Prostate gland (tissue), 2 donors: ENCODE data around the gene NMNAT2. TPM values are rescaled to one million over a fixed set of nuclear protein-coding genes. Genes with fewer than 3 reads are reported as not detected.

ENCODE experiments used
- DNase-seq: peaks from one replicate; pipeline ENCODE4 v3.0.0-alpha.2; 2019; ENCODE audit warnings: low spot score
- H3K27ac ChIP-seq, 2 donors: fragments of 200-600 bp; sonication (generic); 2 replicates each; pipeline ENCODE4 v1.5.1; 2017 to 2019
- H3K27me3 ChIP-seq: fragments of 200-600 bp; sonication (generic); replicated peaks from 2 replicates; pipeline ENCODE4 v1.5.1; 2019; ENCODE audit not compliant: insufficient read depth
- H3K36me3 ChIP-seq, 2 donors: fragments of 200-600 bp; sonication (generic); 1 replicate in 1 of 2; 2 replicates in 1 of 2; pipeline versions ENCODE4 v1.5.1 to v1.8.1; 2017 to 2019
- H3K4me1 ChIP-seq: fragments of 200-600 bp; sonication (generic); replicated peaks from 2 replicates; pipeline ENCODE4 v1.5.1; 2019
- H3K4me3 ChIP-seq, 2 donors: fragments of 200-600 bp; sonication (generic); 2 replicates each; pipeline ENCODE4 v1.5.1; 2017 to 2019
- H3K9me3 ChIP-seq: fragments of 200-600 bp; sonication (generic); 2 replicates; pipeline ENCODE4 v1.5.1; 2017
- CTCF ChIP-seq, 4 experiments: fragments of 200-600 bp in 2 of 4; fragments of 450-650 bp in 2 of 4; sonication (generic) in 2 of 4; IDR thresholded peaks; 1 replicate in 3 of 4; 2 replicates in 1 of 4; pipeline ENCODE4 v1.5.1; 2016 to 2019; ENCODE audit warnings: antibody characterized with exemption in 4 of 4, mild to moderate bottlenecking in 2 of 4, moderate library complexity in 2 of 4
- POLR2A ChIP-seq: fragments of 450-650 bp; IDR thresholded peaks from one replicate; pipeline ENCODE4 v1.6.1; 2016; ENCODE audit warnings: antibody characterized with exemption, mild to moderate bottlenecking
- POLR2AphosphoS5 ChIP-seq: sonication (generic); formaldehyde crosslinking; IDR thresholded peaks from one replicate; pipeline ENCODE4 v1.6.1; 2017; ENCODE audit warnings: antibody characterized with exemption
- WGBS: methylation state at CpG from one replicate; pipeline ENCODE4 v1.1.5; 2018; 5-methylcytosine and 5-hydroxymethylcytosine counted together
- intact Hi-C: fragments of 100-400 bp; cut with DNase I; formaldehyde crosslinking; loops from one replicate; pipeline ENCODE4 v1.14.2; 2022
- total RNA-seq, 2 donors: library from RNA; depleted of rRNA; stranded (reverse); fragments of >200 nt; gene quantifications; one replicate each; pipeline ENCODE4 v1.1.0, GENCODE V29; 2016

Gene NMNAT2
- total RNA-seq, 2 donors from 2014 or later, result 0.27 to 41.0 TPM

DNA sequence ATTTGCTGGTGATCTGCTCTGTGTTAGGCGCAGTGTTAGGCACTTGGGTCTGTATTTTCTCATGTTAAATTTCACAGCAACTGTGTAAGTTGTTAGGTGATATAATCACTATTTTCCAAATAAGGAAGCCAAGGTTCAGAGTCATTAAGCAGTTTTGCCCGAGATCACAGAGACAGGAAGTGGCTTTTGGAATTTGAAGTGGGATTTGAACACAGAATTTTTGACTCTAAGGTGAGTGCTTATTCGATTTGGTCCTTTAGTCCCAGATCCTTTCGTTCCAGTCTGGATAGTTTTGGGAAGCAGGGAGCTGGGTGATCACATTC is 114.9 kb downstream of the NMNAT2 start:
- WGBS, result 74% methylated on average over 4 of the region's 4 CpGs
- intact Hi-C loops, result no loop called here
- Histone ChIP-seq H3K4me1 (no peaks in the 10 kb centered on the region), H3K9me3 (no peaks in the 10 kb centered on the region), H3K36me3 (no peaks in the 10 kb centered on the region), H3K4me3 (no peak overlapping the region), H3K27me3 (no peaks in the 10 kb centered on the region), H3K27ac (no peak overlapping the region)
- TF ChIP-seq POLR2A (no peak), CTCF (IDR thresholded peaks at IDR 0.05) (no peak), POLR2AphosphoS5 (no peak)
- no peak for DNase-seq

GRCh38 chr1:183302452-183303322 is 115.5 kb downstream of the NMNAT2 start:
- no peaks in the 10 kb centered on the region for H3K4me1 ChIP-seq

DNA sequence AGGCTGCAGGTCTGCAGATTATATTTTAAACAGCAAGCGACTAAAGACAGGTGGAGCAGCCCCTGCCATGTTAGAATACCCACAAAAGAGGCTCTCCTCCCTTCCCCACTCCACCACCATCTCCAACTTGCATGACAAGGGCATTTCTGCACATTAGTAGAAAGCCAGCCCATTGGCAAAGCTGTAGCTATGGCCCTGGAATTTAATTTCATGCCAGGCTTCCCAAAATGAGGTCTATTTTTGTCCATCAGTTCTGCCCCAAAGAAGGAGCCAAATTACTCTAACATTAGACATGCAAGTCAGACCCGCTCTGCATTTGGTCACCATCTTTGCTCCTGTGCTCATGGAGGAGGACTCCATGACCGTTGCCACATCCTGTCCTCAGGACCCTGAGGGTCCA is 116.9 kb downstream of the NMNAT2 start:
- Histone ChIP-seq H3K4me3 (no peak overlapping the region), H3K9me3 (no peaks in the 10 kb centered on the region), H3K27ac (no peak overlapping the region), H3K36me3 (no peaks in the 10 kb centered on the region), H3K4me1 (no peaks in the 10 kb centered on the region), H3K27me3 (no peaks in the 10 kb centered on the region)
- TF ChIP-seq POLR2AphosphoS5 (no peak), CTCF (IDR thresholded peaks at IDR 0.05) (no peak), POLR2A (no peak)
- 64% methylated on average over 3 of the region's 3 CpGs for WGBS
- intact Hi-C loops, result no loop called here
- DNase-seq, result no peak

More at GRCh38 chr1:183302452-183303322, 115.5 kb downstream of the NMNAT2 start:
- Histone ChIP-seq H3K36me3 (no peaks in the 10 kb centered on the region), H3K27ac (no peak overlapping the region), H3K9me3 (no peaks in the 10 kb centered on the region), H3K27me3 (no peaks in the 10 kb centered on the region), H3K4me3 (no peak overlapping the region)
- DNase-seq, result no peak
- intact Hi-C loops, result no loop called here
- 95% methylated on average over 5 of the region's 5 CpGs for WGBS
- TF ChIP-seq POLR2AphosphoS5 (no peak), POLR2A (no peak), CTCF (IDR thresholded peaks at IDR 0.05) (no peak)

- no peaks in the 10 kb centered on the region for H3K36me3 ChIP-seq
- TF ChIP-seq CTCF (IDR thresholded peaks at IDR 0.05) (no peak), POLR2AphosphoS5 (no peak), POLR2A (no peak)
- intact Hi-C loops, result no loop called here
- no peaks in the 10 kb centered on the region for H3K4me1 ChIP-seq
- no peaks in the 10 kb centered on the region for H3K9me3 ChIP-seq
- H3K27ac ChIP-seq, result no peak overlapping the region
- WGBS, result 92% methylated on average over 1 of the region's 1 CpG
- no peak overlapping the region for H3K4me3 ChIP-seq
- no peaks in the 10 kb centered on the region for H3K27me3 ChIP-seq
- DNase-seq, result no peak
Observed at GRCh38 chr1:183300828-183301227, 117.4 kb downstream of the NMNAT2 start.

- Histone ChIP-seq H3K4me1 (no peaks in the 10 kb centered on the region), H3K36me3 (no peaks in the 10 kb centered on the region), H3K9me3 (no peaks in the 10 kb centered on the region), H3K27me3 (no peaks in the 10 kb centered on the region), H3K4me3 (no peak overlapping the region), H3K27ac (no peak overlapping the region)
- no peak for TF ChIP-seq POLR2A
- no peak for TF ChIP-seq CTCF (IDR thresholded peaks at IDR 0.05)
- no peak for TF ChIP-seq POLR2AphosphoS5
- DNase-seq, result no peak
- intact Hi-C loops, result no loop called here
Observed at GRCh38 chr1:183300395-183300794, 117.8 kb downstream of the NMNAT2 start.
